ENCODE measurements around the gene PIK3IP1.

Gene PIK3IP1

DNA sequence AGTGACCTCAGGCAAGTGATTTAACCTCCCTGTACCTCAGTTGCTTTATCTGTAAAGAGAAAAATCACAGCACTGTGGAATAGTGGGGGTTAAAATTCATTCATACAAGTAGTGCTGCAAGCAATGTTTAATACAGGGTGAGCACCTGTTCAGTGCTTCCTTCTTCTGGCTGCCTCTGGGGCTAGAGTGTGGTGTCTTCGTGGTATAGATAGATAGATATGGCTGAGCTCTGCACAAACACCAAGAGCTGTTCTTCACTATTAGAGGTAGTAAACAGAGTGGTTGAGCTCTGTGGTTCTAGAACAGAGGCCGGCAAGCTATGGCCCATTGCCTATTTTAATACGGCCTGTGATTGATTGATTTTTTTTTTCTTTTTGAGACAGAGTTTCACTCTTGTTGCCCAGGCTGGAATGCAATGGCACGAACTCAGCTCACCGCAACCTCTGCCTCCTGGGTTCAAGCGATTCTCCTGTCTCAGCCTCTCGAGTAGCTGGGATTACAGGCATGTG is 47.3 kb downstream of the PIK3IP1 start:
- H3K27ac ChIP-seq (ENCODE audit: low read depth, low read length), result no peak overlapping the region
- no peak overlapping the region for H3K4me3 ChIP-seq (ENCODE audit: insufficient read depth, low read length, poor library complexity, severe bottlenecking)
- no peaks in the 10 kb centered on the region; the same call in 1 of the 2 replicates for H3K36me3 ChIP-seq (ENCODE audit: low read length)
- H2AFZ ChIP-seq (ENCODE audit: low read depth, low read length, severe bottlenecking), result no peak overlapping the region
- no peak overlapping the region for H3K4me2 ChIP-seq (ENCODE audit: low read depth, low read length, poor library complexity, severe bottlenecking)
- no peaks in the 10 kb centered on the region for H3K9me2 ChIP-seq (replicated peaks; ENCODE audit: insufficient read depth, low read length)
- TF ChIP-seq, protein P1, sequence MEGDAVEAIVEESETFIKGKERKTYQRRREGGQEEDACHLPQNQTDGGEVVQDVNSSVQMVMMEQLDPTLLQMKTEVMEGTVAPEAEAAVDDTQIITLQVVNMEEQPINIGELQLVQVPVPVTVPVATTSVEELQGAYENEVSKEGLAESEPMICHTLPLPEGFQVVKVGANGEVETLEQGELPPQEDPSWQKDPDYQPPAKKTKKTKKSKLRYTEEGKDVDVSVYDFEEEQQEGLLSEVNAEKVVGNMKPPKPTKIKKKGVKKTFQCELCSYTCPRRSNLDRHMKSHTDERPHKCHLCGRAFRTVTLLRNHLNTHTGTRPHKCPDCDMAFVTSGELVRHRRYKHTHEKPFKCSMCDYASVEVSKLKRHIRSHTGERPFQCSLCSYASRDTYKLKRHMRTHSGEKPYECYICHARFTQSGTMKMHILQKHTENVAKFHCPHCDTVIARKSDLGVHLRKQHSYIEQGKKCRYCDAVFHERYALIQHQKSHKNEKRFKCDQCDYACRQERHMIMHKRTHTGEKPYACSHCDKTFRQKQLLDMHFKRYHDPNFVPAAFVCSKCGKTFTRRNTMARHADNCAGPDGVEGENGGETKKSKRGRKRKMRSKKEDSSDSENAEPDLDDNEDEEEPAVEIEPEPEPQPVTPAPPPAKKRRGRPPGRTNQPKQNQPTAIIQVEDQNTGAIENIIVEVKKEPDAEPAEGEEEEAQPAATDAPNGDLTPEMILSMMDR (IDR thresholded peaks at IDR 0.05; ENCODE audit: insufficient read depth, low read length, poor library complexity, severe bottlenecking), result no peak
- no peak for TF ChIP-seq EZH2phosphoT487 (conservative IDR thresholded peaks at IDR 0.05; ENCODE audit: low read length)
- no peaks in the 10 kb centered on the region for H3K27me3 ChIP-seq (ENCODE audit: low read length)
- no peak overlapping the region for H3K9ac ChIP-seq (ENCODE audit: low read length)
- no peaks in the 10 kb centered on the region for H3K9me3 ChIP-seq (ENCODE audit: insufficient read depth, low read length)
- no peaks in the 10 kb centered on the region for H4K20me1 ChIP-seq (ENCODE audit: low read depth, low read length)
- H3K79me2 ChIP-seq (ENCODE audit: insufficient read depth, low read length), result peaks cover 3% of the 10 kb centered on the region; the same call in 1 of the 2 replicates
- H3F3A ChIP-seq (ENCODE audit: insufficient read depth), result no peaks in the 10 kb centered on the region

DNA sequence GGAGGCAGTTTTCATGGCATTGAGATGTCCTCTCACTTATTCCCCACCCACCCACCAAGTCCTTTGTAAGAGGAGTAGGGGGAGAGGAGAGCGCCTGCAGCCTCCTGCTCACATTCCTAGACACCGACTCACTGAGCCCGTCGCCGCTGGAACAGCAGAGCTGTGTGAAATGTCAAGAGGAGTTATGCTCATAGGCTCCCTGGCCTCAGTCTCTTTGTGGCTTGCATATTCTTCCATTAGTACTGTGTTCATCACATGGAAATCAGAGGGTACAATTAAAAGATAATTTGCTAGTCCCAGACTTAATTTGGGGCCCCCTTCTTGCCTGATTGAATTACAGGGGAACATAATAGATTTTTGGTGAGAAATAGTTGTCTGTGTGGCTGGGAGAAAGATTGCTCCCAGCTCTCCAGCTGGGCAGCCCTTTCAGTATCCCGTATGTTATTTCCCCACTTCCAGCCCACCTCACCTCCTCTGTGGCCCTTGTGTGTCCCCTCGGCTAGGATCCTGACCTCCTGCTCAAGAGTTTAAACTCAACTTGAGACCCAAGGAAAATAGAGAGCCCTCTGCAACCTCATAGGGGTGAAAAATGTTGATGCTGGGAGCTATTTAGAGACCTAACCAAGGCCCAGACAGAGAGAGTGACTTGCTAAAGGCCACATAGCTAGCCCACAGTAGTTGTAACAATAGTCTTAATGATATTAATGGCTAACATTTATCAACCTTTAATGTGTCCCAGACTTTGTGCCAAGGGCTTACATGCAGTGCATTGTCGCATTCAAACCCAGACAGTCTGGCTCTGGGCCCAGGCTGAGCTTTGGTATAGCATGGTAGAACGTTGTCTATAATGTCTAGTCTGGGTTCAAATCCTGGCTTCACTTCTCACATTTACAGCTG is 48.0 kb downstream of the PIK3IP1 start:
- Histone ChIP-seq H3K79me2 (ENCODE audit: insufficient read depth, low read length) (peaks cover 7% of the 10 kb centered on the region; the same call in 1 of the 2 replicates), H3K36me3 (ENCODE audit: low read length) (no peaks in the 10 kb centered on the region; the same call in 1 of the 2 replicates), H3K9me2 (replicated peaks; ENCODE audit: insufficient read depth, low read length) (no peaks in the 10 kb centered on the region), H3K4me3 (ENCODE audit: insufficient read depth, low read length, poor library complexity, severe bottlenecking) (no peak overlapping the region), H3K27ac (ENCODE audit: low read depth, low read length) (no peak overlapping the region), H3K9ac (ENCODE audit: low read length) (no peak overlapping the region), H3K27me3 (ENCODE audit: low read length) (no peaks in the 10 kb centered on the region), H3F3A (ENCODE audit: insufficient read depth) (no peaks in the 10 kb centered on the region), H2AFZ (ENCODE audit: low read depth, low read length, severe bottlenecking) (no peak overlapping the region), H3K4me2 (ENCODE audit: low read depth, low read length, poor library complexity, severe bottlenecking) (no peak overlapping the region), H4K20me1 (ENCODE audit: low read depth, low read length) (no peaks in the 10 kb centered on the region), H3K9me3 (ENCODE audit: insufficient read depth, low read length) (no peaks in the 10 kb centered on the region)
- TF ChIP-seq, protein P1 (IDR thresholded peaks at IDR 0.05; ENCODE audit: insufficient read depth, low read length, poor library complexity, severe bottlenecking), result no peak
- no peak for TF ChIP-seq EZH2phosphoT487 (conservative IDR thresholded peaks at IDR 0.05; ENCODE audit: low read length)

DNA sequence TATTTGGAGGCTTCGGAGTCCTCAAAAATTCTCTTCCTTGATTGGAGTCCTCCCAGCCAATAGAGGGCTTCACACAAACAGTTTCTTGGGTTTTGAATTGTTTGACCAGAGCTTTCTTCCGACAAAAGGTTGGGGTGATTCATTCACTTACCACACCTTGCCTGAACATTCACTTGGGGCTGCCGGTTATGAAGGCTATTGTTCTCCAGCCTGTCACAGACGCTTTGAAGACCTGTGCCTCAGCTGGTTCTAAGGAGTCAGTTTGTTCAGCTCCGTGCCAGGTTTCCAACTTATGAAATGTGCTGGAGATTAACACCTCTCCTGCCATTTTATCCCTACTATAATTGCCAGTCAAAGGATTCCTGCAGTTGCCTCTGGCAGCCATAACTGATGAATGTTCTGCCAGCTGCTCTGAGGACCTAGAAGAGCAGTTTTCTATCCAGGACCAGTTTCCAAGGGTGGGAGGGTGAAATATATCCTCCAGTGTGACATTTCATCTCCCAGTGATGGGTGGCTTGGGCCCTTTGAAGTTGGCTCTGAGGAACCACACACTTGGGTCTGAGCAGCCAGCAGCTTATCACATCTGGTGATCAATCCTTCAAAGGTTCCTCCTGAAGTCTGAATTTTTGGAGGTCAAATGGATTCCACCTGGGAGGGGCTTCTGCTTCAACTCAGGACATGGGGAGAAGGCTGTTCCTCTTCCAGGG is 48.8 kb downstream of the PIK3IP1 start:
- Histone ChIP-seq H3K9ac (ENCODE audit: low read length) (no peak overlapping the region), H3K4me3 (ENCODE audit: insufficient read depth, low read length, poor library complexity, severe bottlenecking) (no peak overlapping the region), H3K4me2 (ENCODE audit: low read depth, low read length, poor library complexity, severe bottlenecking) (no peak overlapping the region), H2AFZ (ENCODE audit: low read depth, low read length, severe bottlenecking) (no peak overlapping the region), H3K9me2 (replicated peaks; ENCODE audit: insufficient read depth, low read length) (no peaks in the 10 kb centered on the region), H3K36me3 (ENCODE audit: low read length) (no peaks in the 10 kb centered on the region; the same call in 1 of the 2 replicates), H4K20me1 (ENCODE audit: low read depth, low read length) (no peaks in the 10 kb centered on the region), H3K27ac (ENCODE audit: low read depth, low read length) (no peak overlapping the region), H3K79me2 (ENCODE audit: insufficient read depth, low read length) (peaks cover 7% of the 10 kb centered on the region; the same call in 1 of the 2 replicates), H3F3A (ENCODE audit: insufficient read depth) (no peaks in the 10 kb centered on the region), H3K9me3 (ENCODE audit: insufficient read depth, low read length) (no peaks in the 10 kb centered on the region), H3K27me3 (ENCODE audit: low read length) (no peaks in the 10 kb centered on the region)
- TF ChIP-seq EZH2phosphoT487 (conservative IDR thresholded peaks at IDR 0.05; ENCODE audit: low read length), result no peak
- TF ChIP-seq, protein P1 (IDR thresholded peaks at IDR 0.05; ENCODE audit: insufficient read depth, low read length, poor library complexity, severe bottlenecking), result no peak

All from SU-DHL-6 (cell line).